ENCODE results near the gene ASB15. TPM values are rescaled to one million over a fixed set of nuclear protein-coding genes. Genes with fewer than 3 reads are reported as not detected.

ASB15 gene
- total RNA-seq, 1 experiment from 2014 or later: not detected

GRCh38 chr7:123573341-123573740 is 28.3 kb upstream of the ASB15 start:
- H3K27ac ChIP-seq (ENCODE audit: low read length): no peak overlapping the region
- H3K4me1 ChIP-seq (ENCODE audit: control insufficient read depth, insufficient read depth, low read length): no peaks in the 10 kb centered on the region
- DNase-seq (ENCODE audit: low read depth, low spot score) (no peak), ATAC-seq (no peak)
- no peaks in the 10 kb centered on the region for H3K36me3 ChIP-seq (ENCODE audit: control insufficient read depth, insufficient read depth, low read length)
- TF ChIP-seq POLR2AphosphoS5 (IDR thresholded peaks at IDR 0.05; ENCODE audit: low read depth, low read length) (no peak), SIN3A (IDR thresholded peaks at IDR 0.05; ENCODE audit: borderline replicate concordance, insufficient read depth, low read depth, low read length) (no peak), TCF7L2 (IDR thresholded peaks at IDR 0.05; ENCODE audit: low read depth, low read length) (no peak)
- TF ChIP-seq, protein P1, sequence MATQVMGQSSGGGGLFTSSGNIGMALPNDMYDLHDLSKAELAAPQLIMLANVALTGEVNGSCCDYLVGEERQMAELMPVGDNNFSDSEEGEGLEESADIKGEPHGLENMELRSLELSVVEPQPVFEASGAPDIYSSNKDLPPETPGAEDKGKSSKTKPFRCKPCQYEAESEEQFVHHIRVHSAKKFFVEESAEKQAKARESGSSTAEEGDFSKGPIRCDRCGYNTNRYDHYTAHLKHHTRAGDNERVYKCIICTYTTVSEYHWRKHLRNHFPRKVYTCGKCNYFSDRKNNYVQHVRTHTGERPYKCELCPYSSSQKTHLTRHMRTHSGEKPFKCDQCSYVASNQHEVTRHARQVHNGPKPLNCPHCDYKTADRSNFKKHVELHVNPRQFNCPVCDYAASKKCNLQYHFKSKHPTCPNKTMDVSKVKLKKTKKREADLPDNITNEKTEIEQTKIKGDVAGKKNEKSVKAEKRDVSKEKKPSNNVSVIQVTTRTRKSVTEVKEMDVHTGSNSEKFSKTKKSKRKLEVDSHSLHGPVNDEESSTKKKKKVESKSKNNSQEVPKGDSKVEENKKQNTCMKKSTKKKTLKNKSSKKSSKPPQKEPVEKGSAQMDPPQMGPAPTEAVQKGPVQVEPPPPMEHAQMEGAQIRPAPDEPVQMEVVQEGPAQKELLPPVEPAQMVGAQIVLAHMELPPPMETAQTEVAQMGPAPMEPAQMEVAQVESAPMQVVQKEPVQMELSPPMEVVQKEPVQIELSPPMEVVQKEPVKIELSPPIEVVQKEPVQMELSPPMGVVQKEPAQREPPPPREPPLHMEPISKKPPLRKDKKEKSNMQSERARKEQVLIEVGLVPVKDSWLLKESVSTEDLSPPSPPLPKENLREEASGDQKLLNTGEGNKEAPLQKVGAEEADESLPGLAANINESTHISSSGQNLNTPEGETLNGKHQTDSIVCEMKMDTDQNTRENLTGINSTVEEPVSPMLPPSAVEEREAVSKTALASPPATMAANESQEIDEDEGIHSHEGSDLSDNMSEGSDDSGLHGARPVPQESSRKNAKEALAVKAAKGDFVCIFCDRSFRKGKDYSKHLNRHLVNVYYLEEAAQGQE (IDR thresholded peaks at IDR 0.05; ENCODE audit: insufficient read depth in 1 of 2, low read depth in 2 of 2, low read length in 1 of 2): no peak
- TF ChIP-seq, protein P2, sequence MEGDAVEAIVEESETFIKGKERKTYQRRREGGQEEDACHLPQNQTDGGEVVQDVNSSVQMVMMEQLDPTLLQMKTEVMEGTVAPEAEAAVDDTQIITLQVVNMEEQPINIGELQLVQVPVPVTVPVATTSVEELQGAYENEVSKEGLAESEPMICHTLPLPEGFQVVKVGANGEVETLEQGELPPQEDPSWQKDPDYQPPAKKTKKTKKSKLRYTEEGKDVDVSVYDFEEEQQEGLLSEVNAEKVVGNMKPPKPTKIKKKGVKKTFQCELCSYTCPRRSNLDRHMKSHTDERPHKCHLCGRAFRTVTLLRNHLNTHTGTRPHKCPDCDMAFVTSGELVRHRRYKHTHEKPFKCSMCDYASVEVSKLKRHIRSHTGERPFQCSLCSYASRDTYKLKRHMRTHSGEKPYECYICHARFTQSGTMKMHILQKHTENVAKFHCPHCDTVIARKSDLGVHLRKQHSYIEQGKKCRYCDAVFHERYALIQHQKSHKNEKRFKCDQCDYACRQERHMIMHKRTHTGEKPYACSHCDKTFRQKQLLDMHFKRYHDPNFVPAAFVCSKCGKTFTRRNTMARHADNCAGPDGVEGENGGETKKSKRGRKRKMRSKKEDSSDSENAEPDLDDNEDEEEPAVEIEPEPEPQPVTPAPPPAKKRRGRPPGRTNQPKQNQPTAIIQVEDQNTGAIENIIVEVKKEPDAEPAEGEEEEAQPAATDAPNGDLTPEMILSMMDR (IDR thresholded peaks at IDR 0.05): no peak
- no peak overlapping the region for H3K4me3 ChIP-seq (ENCODE audit: low read depth in 2 of 2, low read length in 2 of 2)
- POLR2A ChIA-PET: no interaction called here
- no TSS peak for BruUV-seq (replicated peaks)
- CTCF ChIA-PET: no interaction called here
- no peaks in the 10 kb centered on the region for H3K9me3 ChIP-seq (ENCODE audit: control insufficient read depth, insufficient read depth, low read depth, low read length)
- intact Hi-C loops (cut with micrococcal nuclease; ENCODE audit: unreplicated experiment): no loop called here
- in situ Hi-C loops (cut with HindIII; ENCODE audit: low pct_unique_long_range_greater_than_20kb, low sequenced_read_pairs): no loop called here
- peaks cover 5% of the 10 kb centered on the region; the same call in 1 of the 2 replicates for H3K27me3 ChIP-seq (ENCODE audit: control insufficient read depth, insufficient read depth, low read length)

DNA sequence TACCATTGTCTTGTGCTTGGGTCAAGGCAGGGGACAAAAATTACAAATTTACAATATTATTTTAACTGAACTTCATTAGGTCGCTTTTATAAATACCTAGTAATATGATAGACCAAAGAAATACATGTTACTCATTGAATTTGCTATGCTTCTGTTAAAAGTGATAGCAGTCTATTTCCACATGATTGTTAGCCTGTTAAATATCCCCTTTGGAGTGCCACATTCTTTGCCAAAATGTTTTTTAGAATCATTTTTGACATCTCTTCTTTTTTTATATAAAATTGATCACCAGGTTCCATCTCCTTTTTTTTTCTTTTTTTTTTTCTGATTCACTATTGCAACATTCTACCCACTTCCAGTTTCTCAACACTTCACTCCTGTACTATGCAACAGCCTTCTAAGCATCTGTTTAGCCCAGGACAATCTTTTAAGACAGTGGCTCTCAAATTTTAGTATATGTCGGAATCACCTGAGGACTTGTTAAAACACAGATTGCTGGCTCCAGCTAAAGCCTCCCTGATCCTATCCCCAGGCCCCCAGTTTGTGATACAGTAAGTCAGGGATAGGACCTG is 27.6 kb upstream of the ASB15 start:
- Histone ChIP-seq H3K36me3 (ENCODE audit: control insufficient read depth, insufficient read depth, low read length) (no peaks in the 10 kb centered on the region), H3K9me3 (ENCODE audit: control insufficient read depth, insufficient read depth, low read depth, low read length) (no peaks in the 10 kb centered on the region), H3K4me3 (ENCODE audit: low read depth in 2 of 2, low read length in 2 of 2) (no peak overlapping the region), H3K4me1 (ENCODE audit: control insufficient read depth, insufficient read depth, low read length) (no peaks in the 10 kb centered on the region), H3K27ac (ENCODE audit: low read length) (no peak overlapping the region), H3K27me3 (ENCODE audit: control insufficient read depth, insufficient read depth, low read length) (peaks cover 5% of the 10 kb centered on the region; the same call in 1 of the 2 replicates)
- in situ Hi-C loops (cut with HindIII; ENCODE audit: low pct_unique_long_range_greater_than_20kb, low sequenced_read_pairs): no loop called here
- ATAC-seq (no peak), DNase-seq (ENCODE audit: low read depth, low spot score) (no peak)
- POLR2A ChIA-PET: no interaction called here
- CTCF ChIA-PET: no interaction called here
- intact Hi-C loops (cut with micrococcal nuclease; ENCODE audit: unreplicated experiment): no loop called here
- no TSS peak for BruUV-seq (replicated peaks)
- TF ChIP-seq SIN3A (IDR thresholded peaks at IDR 0.05; ENCODE audit: borderline replicate concordance, insufficient read depth, low read depth, low read length) (no peak), TCF7L2 (IDR thresholded peaks at IDR 0.05; ENCODE audit: low read depth, low read length) (no peak), POLR2AphosphoS5 (IDR thresholded peaks at IDR 0.05; ENCODE audit: low read depth, low read length) (no peak)
- TF ChIP-seq, protein P2 (IDR thresholded peaks at IDR 0.05): no peak
- TF ChIP-seq, protein P1 (IDR thresholded peaks at IDR 0.05; ENCODE audit: insufficient read depth in 1 of 2, low read depth in 2 of 2, low read length in 1 of 2): no peak

All from Panc1 (cell line).